HG02642 (cell line): Measurements from ENCODE around the gene MYMX.
A peak's percentile ranks its signal among the peaks of the same experiment; 100 is the strongest.

Experiments
- ATAC-seq: cut with Tn5 transposase; IDR thresholded peaks from one replicate; pipeline ENCODE4 v1.9.1; 2021; ENCODE audit warnings: mild to moderate bottlenecking; ENCODE audit not compliant: unreplicated experiment, poor library complexity

MYMX gene

DNA sequence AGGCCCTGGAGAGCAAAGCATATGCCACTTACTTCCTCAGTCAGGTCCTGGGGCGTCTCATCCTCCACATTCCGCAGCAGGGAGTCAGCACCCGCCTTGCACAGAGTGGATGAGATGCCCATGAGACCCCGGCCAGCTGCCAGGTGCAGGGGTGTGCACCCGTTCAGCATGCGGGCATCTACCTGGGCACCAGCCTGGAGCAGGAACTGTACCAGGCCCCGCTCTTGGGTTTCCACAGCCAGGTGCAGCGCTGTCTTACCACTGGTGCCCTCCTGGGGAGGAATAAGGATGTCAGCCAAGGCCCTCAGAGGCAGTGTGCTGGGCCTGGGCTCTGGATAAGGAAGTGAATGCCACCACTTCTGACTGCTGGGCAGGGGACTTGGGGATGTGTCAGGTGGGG, 43.3 kb downstream of the MYMX start:
- ATAC-seq: no peak

- no peak for ATAC-seq
Observed at GRCh38 chr6:44260451-44261297, 43.9 kb downstream of the MYMX start.

GRCh38 chr6:44261581-44261980, 44.9 kb downstream of the MYMX start:
- no peak for ATAC-seq

GRCh38 chr6:44262467-44263353, 46.0 kb downstream of the MYMX start:
- ATAC-seq: no peak

GRCh38 chr6:44263354-44264100, 46.8 kb downstream of the MYMX start:
- no peak for ATAC-seq

- ATAC-seq: peak; percentile 28
Observed at GRCh38 chr6:44264154-44265006, 47.7 kb downstream of the MYMX start.

GRCh38 chr6:44265007-44265721, 48.4 kb downstream of the MYMX start, which contains the start of gene NFKBIE:
TSS of gene NFKBIE (minus strand) at chr6:44265551. CDS start at chr6:44265346, 205 bp downstream.
- peak; percentile 44 for ATAC-seq

GRCh38 chr6:44265722-44266233, 49.1 kb downstream of the MYMX start:
- ATAC-seq: no peak

DNA sequence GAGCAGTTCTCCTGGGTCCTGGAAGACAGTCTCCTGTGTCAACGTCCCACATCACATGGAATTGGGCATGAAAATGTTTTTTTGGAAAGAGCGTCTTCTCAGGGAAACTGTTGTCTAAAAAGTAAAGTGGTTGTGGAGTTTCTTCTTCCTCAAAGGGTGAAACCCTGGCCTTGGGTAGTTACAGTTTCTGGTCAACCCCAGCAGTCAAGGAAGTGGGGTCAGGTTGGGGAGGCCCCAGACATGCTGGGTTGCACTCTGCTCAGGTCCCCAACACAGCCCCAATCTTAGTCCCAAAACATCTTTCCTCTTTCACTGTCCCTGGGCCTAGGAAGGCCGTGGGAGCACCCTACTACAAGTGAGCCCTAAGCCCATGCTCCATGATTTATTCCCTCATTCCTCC, 49.6 kb downstream of the MYMX start:
- ATAC-seq: peak; percentile 25

DNA sequence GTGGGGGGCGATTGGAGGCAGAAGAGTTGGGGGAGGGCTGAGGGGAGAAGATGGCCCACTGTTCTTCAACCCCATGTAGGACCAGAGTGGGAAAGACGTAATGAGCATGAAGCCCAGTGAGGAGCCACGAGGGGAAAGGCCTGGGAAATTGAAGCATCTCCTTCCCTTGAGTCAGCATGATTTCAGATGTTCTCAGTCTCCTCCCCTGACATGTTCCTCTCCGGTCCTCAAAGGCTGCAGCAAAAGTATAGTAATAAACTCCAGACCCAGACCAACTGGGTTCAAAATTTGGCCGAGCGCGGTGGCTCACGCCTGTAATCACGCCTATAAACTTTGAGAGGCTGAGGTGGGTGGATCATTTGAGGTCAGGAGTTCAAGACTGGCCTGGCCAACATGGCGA, 50.5 kb downstream of the MYMX start:
- ATAC-seq: no peak
